Osteoblast (primary cell): ENCODE measurements around the gene FLII. TPM values are rescaled to one million over a fixed set of nuclear protein-coding genes. Genes with fewer than 3 reads are reported as not detected.

Experiments used
- DNase-seq: peaks from one replicate; pipeline ENCODE4 v3.0.0; 2011; ENCODE audit warnings: low spot score, mixed read lengths; ENCODE audit not compliant: insufficient read length; ENCODE audit errors: missing footprints
- H2AFZ ChIP-seq: 2 replicates; pipeline ENCODE4 v1.6.0; 2011; ENCODE audit warnings: mild to moderate bottlenecking, low read length
- H3K27ac ChIP-seq: 2 replicates; pipeline ENCODE4 v1.5.1; 2011; ENCODE audit warnings: mild to moderate bottlenecking, low read depth, low read length, moderate library complexity
- H3K27me3 ChIP-seq: 2 replicates; pipeline ENCODE4 v1.6.0; 2012; ENCODE audit warnings: mild to moderate bottlenecking, control low read depth, inconsistent platforms, low read length, moderate library complexity; ENCODE audit not compliant: insufficient read depth
- H3K36me3 ChIP-seq: 2 replicates; pipeline ENCODE4 v1.5.1; 2011; ENCODE audit warnings: mild to moderate bottlenecking, low read length, control low read depth, moderate library complexity; ENCODE audit not compliant: insufficient read depth
- H3K4me1 ChIP-seq: 2 replicates; pipeline ENCODE4 v1.5.1; 2011; ENCODE audit warnings: mild to moderate bottlenecking, low read length, control low read depth, moderate library complexity; ENCODE audit not compliant: insufficient read depth
- H3K4me2 ChIP-seq: 2 replicates; pipeline ENCODE4 v1.6.0; 2011; ENCODE audit warnings: mild to moderate bottlenecking, low read length; ENCODE audit not compliant: insufficient read depth
- H3K4me3 ChIP-seq: fragments of 200-600 bp; sonication (generic); 3 replicates; pipeline ENCODE4 v1.5.1; 2012; ENCODE audit warnings: mild to moderate bottlenecking, low read length, inconsistent platforms; ENCODE audit not compliant: insufficient read depth
- H3K79me2 ChIP-seq: 2 replicates; pipeline ENCODE4 v1.6.0; 2012; ENCODE audit warnings: mild to moderate bottlenecking, low read length, control low read depth, inconsistent platforms; ENCODE audit not compliant: insufficient read depth
- H3K9me3 ChIP-seq: 2 replicates; pipeline ENCODE4 v1.5.1; 2011; ENCODE audit warnings: low read depth, low read length, control low read depth
- H4K20me1 ChIP-seq: 2 replicates; pipeline ENCODE4 v1.6.0; 2012; ENCODE audit warnings: mild to moderate bottlenecking, low read length, control low read depth; ENCODE audit not compliant: insufficient read depth
- total RNA-seq: library from RNA; depleted of rRNA; stranded (reverse); fragments of >200 nt; gene quantifications from 2 replicates; pipeline ENCODE4 v1.2.3, GENCODE V29; 2012
- TF ChIP-seq, protein P1 (sequence below): IDR thresholded peaks from 2 replicates; pipeline ENCODE4 v1.5.1; 2011; ENCODE audit warnings: mild to moderate bottlenecking, low read depth, low read length, moderate library complexity; ENCODE audit errors: extremely low read depth

Gene FLII
- total RNA-seq, 1 donor: 212 TPM

GRCh38 chr17:18225121-18225641, 33.4 kb downstream of the FLII start, which contains the start of gene LLGL1:
Gene LLGL1 (plus strand): TSS chr17:18225635. CDS start chr17:18225683, 48 bp downstream.
- TF ChIP-seq, protein P1, sequence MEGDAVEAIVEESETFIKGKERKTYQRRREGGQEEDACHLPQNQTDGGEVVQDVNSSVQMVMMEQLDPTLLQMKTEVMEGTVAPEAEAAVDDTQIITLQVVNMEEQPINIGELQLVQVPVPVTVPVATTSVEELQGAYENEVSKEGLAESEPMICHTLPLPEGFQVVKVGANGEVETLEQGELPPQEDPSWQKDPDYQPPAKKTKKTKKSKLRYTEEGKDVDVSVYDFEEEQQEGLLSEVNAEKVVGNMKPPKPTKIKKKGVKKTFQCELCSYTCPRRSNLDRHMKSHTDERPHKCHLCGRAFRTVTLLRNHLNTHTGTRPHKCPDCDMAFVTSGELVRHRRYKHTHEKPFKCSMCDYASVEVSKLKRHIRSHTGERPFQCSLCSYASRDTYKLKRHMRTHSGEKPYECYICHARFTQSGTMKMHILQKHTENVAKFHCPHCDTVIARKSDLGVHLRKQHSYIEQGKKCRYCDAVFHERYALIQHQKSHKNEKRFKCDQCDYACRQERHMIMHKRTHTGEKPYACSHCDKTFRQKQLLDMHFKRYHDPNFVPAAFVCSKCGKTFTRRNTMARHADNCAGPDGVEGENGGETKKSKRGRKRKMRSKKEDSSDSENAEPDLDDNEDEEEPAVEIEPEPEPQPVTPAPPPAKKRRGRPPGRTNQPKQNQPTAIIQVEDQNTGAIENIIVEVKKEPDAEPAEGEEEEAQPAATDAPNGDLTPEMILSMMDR: no peak
- H3K4me2 ChIP-seq: peak within 1 kb of the TSS; percentile 96
- H3K79me2 ChIP-seq: peaks cover 45% of the 10 kb centered on the region
- peak within 1 kb of the TSS; percentile 95 for H3K4me3 ChIP-seq
- peak within 1 kb of the TSS; percentile 82 for H2AFZ ChIP-seq
- peak within 1 kb of the TSS; percentile 74 for H3K27ac ChIP-seq
- H4K20me1 ChIP-seq: peaks cover 36% of the 10 kb centered on the region
- peaks cover 35% of the 10 kb centered on the region for H3K4me1 ChIP-seq
- no peaks in the 10 kb centered on the region for H3K36me3 ChIP-seq
- DNase-seq: peak; percentile 100
- H3K9me3 ChIP-seq: no peaks in the 10 kb centered on the region
- no peaks in the 10 kb centered on the region for H3K27me3 ChIP-seq

DNA sequence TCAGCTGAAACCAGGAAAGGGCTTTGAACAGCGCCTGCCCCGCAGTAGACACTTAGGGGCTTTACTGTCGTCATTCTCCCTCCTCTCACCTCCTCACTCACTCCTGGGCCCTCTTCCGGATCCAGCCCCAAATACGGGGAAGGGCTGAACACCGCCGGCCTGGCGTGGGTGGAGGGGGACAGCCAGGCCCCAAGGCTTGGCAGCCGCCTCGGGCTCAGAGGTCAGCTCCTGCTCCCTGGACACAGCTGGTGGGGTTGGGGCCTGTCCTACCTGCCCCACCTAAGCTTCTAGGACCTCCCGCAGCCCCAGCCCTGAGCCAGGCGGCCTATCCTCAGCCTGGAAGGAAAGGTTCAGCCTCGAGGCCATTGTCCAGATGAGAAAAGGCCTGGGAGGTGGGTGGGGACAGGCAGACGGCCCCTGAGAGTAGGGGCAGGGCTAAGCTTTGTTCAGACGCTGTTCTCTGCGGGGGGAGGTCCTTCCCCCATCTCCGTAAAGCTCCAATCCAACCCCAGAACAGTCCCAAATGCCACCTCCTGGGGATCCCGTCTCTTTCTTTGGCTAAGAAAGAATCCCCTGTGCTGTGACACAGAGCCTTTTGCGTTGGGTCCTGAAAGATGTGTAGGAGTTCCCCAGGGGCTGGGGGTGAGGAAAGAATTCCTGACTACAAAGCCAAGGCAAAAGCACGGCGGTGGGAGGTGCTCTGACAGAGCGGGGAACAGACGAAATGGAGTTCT, 34.0 kb downstream of the FLII start:
- Histone ChIP-seq H3K4me2 (peak overlapping the region; percentile 78), H2AFZ (peak overlapping the region; percentile 82), H3K9me3 (no peaks in the 10 kb centered on the region), H3K4me3 (peak overlapping the region; percentile 58), H3K27me3 (no peaks in the 10 kb centered on the region), H4K20me1 (peaks cover 32% of the 10 kb centered on the region), H3K4me1 (peaks cover 37% of the 10 kb centered on the region), H3K36me3 (no peaks in the 10 kb centered on the region), H3K79me2 (peaks cover 38% of the 10 kb centered on the region), H3K27ac (peak overlapping the region; percentile 58)
- TF ChIP-seq, protein P1: no peak
- peak; percentile 91 for DNase-seq

GRCh38 chr17:18224053-18224386, 34.5 kb downstream of the FLII start:
- no peak overlapping the region for H3K4me2 ChIP-seq
- H2AFZ ChIP-seq: peak overlapping the region; percentile 63
- peak; percentile 87 for DNase-seq
- no peak overlapping the region for H3K4me3 ChIP-seq
- H3K79me2 ChIP-seq: peaks cover 33% of the 10 kb centered on the region
- H3K4me1 ChIP-seq: peaks cover 42% of the 10 kb centered on the region
- H4K20me1 ChIP-seq: peaks cover 27% of the 10 kb centered on the region
- no peaks in the 10 kb centered on the region for H3K36me3 ChIP-seq
- TF ChIP-seq, protein P1: no peak
- no peaks in the 10 kb centered on the region for H3K9me3 ChIP-seq
- peak overlapping the region; percentile 58 for H3K27ac ChIP-seq
- no peaks in the 10 kb centered on the region for H3K27me3 ChIP-seq

GRCh38 chr17:18218756-18219415, 39.7 kb downstream of the FLII start:
- TF ChIP-seq, protein P1: no peak
- Histone ChIP-seq H3K27ac (no peak overlapping the region), H4K20me1 (no peaks in the 10 kb centered on the region), H3K4me1 (peaks cover 27% of the 10 kb centered on the region), H3K4me3 (no peak overlapping the region), H3K9me3 (no peaks in the 10 kb centered on the region), H2AFZ (no peak overlapping the region), H3K27me3 (no peaks in the 10 kb centered on the region), H3K79me2 (no peaks in the 10 kb centered on the region), H3K4me2 (peak overlapping the region; percentile 42), H3K36me3 (no peaks in the 10 kb centered on the region)
- peak; percentile 93 for DNase-seq
